Stromal cell of bone marrow (primary cell): ENCODE measurements around the gene CDH12.

Experiments used
- DNase-seq: peaks from one replicate; pipeline ENCODE4 v3.0.0-alpha.2; 2012; ENCODE audit warnings: low read depth

CDH12 gene

GRCh38 chr5:22764736-22765135 lies 88.4 kb downstream of the CDH12 start:
- DNase-seq = no peak

GRCh38 chr5:22757776-22758175 lies 95.4 kb downstream of the CDH12 start:
- DNase-seq = no peak

GRCh38 chr5:22754155-22754554 lies 99.0 kb downstream of the CDH12 start:
- no peak for DNase-seq

- DNase-seq = no peak
These were observed 101.6 kb downstream of the CDH12 start for GRCh38 chr5:22751536-22751935.

GRCh38 chr5:22736443-22737003 lies 116.6 kb downstream of the CDH12 start:
- DNase-seq = no peak

DNA sequence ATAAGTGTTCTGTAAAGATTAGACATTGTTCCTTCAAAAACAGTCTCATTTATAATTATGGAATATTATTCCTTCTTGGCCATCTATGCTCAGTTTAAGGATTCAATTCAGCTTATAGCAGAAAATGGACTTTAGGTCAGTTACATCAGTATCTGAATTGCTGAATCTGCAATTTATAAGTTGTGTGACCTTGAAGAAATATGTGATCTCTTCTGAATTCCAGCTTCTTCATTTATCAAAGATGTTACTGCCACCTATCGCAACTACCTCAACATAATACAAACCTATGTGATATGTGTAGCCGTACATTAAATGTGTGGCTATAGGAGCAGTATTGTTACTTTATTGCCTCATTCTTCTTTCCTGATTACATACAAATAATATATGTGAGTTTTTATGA lies 118.2 kb downstream of the CDH12 start:
- no peak for DNase-seq

GRCh38 chr5:22728610-22729009 lies 124.5 kb downstream of the CDH12 start:
- DNase-seq = no peak

DNA sequence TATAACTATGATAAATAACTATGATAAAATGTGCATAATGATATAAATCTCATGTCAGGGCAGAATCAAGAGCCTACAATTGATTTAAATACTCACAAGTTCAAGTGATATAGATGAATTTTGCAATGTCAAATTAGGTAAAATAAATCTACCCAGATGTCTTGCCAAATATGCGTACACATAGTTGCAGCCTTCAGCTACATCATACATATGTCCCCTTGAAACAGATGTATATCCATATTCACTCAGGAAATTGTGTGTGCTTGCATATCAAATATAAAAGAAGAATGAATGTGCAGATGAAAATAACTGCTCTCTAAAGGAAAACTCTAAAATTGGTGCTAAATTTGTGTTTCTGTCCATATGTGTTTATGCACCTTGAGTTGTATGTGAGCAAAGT lies 130.7 kb downstream of the CDH12 start:
- no peak for DNase-seq

DNA sequence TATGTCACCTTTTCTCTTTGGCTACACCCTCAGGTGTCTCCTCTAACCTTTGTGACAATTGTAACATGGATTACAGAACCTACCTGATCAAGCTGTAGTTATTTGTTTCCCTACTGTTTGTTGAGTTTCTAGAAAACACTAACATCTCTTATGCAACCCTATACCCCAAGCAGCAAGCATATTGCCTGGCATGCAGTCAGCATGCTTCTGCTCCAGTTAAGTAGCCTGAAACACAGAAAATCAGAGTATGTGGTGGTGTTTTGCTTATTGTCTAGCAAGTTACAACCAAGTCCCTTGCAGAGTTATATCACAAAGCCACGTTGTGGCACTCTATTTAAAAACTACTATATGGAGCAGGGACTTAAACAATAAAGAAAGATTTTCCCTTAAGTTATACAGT lies 131.1 kb downstream of the CDH12 start:
- DNase-seq = no peak

- DNase-seq = no peak
These were observed 133.3 kb downstream of the CDH12 start for GRCh38 chr5:22719842-22720241.

- DNase-seq = no peak
These were observed 142.5 kb downstream of the CDH12 start for GRCh38 chr5:22710660-22711059.

DNA sequence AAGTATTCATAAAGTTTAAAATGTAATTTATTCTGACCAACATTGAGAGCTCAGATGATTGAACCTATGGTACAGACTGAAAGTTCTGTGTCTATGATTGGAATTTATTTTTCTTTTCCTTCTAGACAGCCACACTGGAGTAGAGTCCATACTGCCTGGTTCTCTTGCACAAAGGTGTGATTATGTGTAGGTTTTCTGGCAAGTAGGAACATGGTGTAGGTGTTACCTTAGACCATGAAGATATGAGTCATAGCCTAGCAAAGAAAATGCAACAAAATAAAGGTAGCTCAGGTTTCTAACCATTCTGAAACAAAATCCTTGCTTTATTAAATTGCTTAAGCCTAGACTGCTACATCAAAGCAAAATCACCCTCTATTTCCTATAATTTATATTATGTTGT lies 143.4 kb downstream of the CDH12 start:
- no peak for DNase-seq

GRCh38 chr5:22708770-22709328 lies 144.3 kb downstream of the CDH12 start:
- no peak for DNase-seq

DNA sequence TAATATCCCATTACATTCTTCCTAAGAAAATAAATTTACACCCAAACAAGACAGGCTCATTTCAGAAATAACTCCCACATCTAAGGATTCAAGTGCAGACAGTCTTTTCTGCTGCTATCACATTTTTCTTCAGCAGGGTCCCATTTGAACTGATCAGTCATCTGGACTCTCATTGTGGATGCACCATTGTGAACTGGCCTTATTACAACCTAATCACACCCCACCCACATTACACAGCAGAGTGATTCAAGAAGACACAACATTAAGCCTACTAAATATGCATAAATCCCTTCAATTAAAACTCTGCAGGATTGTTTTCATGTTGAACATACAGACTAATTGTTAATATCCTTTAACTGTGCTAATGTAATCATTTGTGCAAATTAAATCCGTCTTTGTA lies 146.2 kb downstream of the CDH12 start:
- no peak for DNase-seq

- no peak for DNase-seq
These were observed 153.8 kb downstream of the CDH12 start for GRCh38 chr5:22699319-22699718.

- no peak for DNase-seq
These were observed 160.0 kb downstream of the CDH12 start for GRCh38 chr5:22693121-22693520.

GRCh38 chr5:22683050-22683449 lies 170.1 kb downstream of the CDH12 start:
- DNase-seq = no peak

GRCh38 chr5:22678886-22679285 lies 174.3 kb downstream of the CDH12 start:
- no peak for DNase-seq

GRCh38 chr5:22673131-22673530 lies 180.0 kb downstream of the CDH12 start:
- DNase-seq = no peak

- no peak for DNase-seq
These were observed 183.8 kb downstream of the CDH12 start for GRCh38 chr5:22669345-22669744.

DNA sequence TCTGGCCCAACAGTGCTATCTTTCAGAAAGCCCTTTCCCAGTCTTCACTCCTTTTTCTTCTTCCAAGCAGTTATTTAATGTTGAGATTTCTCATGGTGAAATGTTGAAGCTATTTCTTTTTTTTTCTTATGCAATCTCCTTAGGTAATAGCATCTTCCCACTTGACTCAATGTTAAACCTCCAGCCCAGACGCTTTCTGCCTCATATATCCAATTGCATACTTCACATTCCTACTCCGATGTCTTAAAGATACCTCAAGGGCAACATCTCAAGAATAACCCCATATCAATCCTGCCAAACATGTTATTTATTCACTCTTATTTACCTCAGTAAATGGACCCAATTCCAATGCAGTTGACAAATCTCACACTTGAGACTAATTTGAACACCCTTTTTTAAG lies 187.3 kb downstream of the CDH12 start:
- DNase-seq = no peak

GRCh38 chr5:22663134-22663533 lies 190.0 kb downstream of the CDH12 start:
- no peak for DNase-seq

- no peak for DNase-seq
These were observed 190.8 kb downstream of the CDH12 start for GRCh38 chr5:22662391-22662790.

DNA sequence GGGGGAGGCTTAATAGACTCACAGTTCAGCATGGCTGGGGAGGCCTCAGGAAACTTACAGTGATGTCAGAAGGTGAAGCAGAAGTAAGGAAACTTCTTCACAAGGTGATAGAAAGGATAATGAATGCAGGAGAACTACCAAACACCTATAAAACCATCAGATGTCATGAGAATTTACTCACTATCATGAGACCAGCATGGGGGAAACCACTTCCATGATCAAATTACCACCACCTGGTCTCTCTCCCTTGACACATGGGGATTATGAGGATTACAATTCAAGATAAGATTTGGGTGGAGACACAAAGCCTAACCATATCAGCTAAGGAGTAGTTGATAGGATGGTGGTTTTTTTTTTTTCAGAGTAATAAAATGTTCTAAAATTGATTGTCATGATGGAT lies 201.8 kb downstream of the CDH12 start:
- DNase-seq = no peak

GRCh38 chr5:22650511-22650910 lies 202.6 kb downstream of the CDH12 start:
- DNase-seq = no peak
